Gastrocnemius medialis (tissue), 4 donors: ENCODE results near the gene BAK1. TPM values are rescaled to one million over a fixed set of nuclear protein-coding genes. Genes with fewer than 3 reads are reported as not detected.

Experiments used
- ATAC-seq, 2 donors: fragments of 150-250 bp; one replicate each; pipeline ENCODE4 v1.9.1; 2016
- DNase-seq, 2 donors: peaks; one replicate each; pipeline ENCODE4 v3.0.0-alpha.2; 2019
- H3K27ac ChIP-seq, 4 donors: fragments of 200-600 bp; sonication (generic); 1 replicate in 1 of 4; 2 replicates in 3 of 4; pipeline ENCODE4 v1.5.1; 2016 to 2018; ENCODE audit warnings: mild to moderate bottlenecking in 2 of 4, moderate library complexity in 1 of 4
- H3K27me3 ChIP-seq, 3 donors: fragments of 200-600 bp; sonication (generic) in 2 of 3; 1 replicate in 1 of 3; 2 replicates in 2 of 3; pipeline versions ENCODE4 v1.5.1 to v1.6.0; 2016 to 2019; ENCODE audit warnings: mild to moderate bottlenecking in 1 of 3, moderate library complexity in 1 of 3
- H3K36me3 ChIP-seq, 2 donors: fragments of 200-600 bp; sonication (generic) in 1 of 2; one replicate each; pipeline ENCODE4 v1.5.1; 2017 to 2018
- H3K4me1 ChIP-seq, 2 donors: fragments of 200-600 bp; sonication (generic) in 1 of 2; one replicate each; pipeline ENCODE4 v1.5.1; 2016 to 2017; ENCODE audit warnings: mild to moderate bottlenecking in 2 of 2
- H3K4me3 ChIP-seq, 4 donors: fragments of 200-600 bp; sonication (generic) in 3 of 4; 1 replicate in 1 of 4; 2 replicates in 3 of 4; pipeline ENCODE4 v1.5.1; 2016 to 2019; ENCODE audit warnings: mild to moderate bottlenecking in 2 of 4
- H3K9me3 ChIP-seq, 3 donors: fragments of 200-600 bp; sonication (generic) in 2 of 3; 1 replicate in 1 of 3; 2 replicates in 2 of 3; pipeline ENCODE4 v1.5.1; 2016 to 2019
- CTCF ChIP-seq, 5 experiments: fragments of 450-650 bp in 3 of 5; fragments of 200-600 bp in 2 of 5; sonication (generic) in 2 of 5; IDR thresholded peaks in 4 of 5; conservative IDR thresholded peaks in 1 of 5; 1 replicate in 4 of 5; 2 replicates in 1 of 5; pipeline ENCODE4 v1.5.1; 2016 to 2019; ENCODE audit warnings: antibody characterized with exemption in 5 of 5, mild to moderate bottlenecking in 3 of 5, moderate library complexity in 3 of 5
- POLR2A ChIP-seq, 2 donors: fragments of 450-650 bp; IDR thresholded peaks; one replicate each; pipeline ENCODE4 v1.6.1; 2017; ENCODE audit warnings: antibody characterized with exemption in 2 of 2, mild to moderate bottlenecking in 2 of 2, moderate library complexity in 2 of 2
- in situ Hi-C, 4 donors: fragments of 200-750 bp; cut with MboI; loops; one replicate each; pipeline versions ENCODE4 v1.15.0 to v1.8.0; 2017; ENCODE audit warnings: low sequenced_read_pairs in 4 of 4
- intact Hi-C: fragments of 100-400 bp; cut with DNase I; formaldehyde crosslinking; loops from one replicate; pipeline ENCODE4 v1.15.1; 2023; ENCODE audit warnings: low total_unique reads
- total RNA-seq, 4 donors: library from RNA; depleted of rRNA; stranded (reverse); fragments of >200 nt; gene quantifications; one replicate each; pipeline versions ENCODE4 v1.1.0 to v1.2.3, GENCODE V29; 2016

Gene BAK1
- total RNA-seq, 4 donors from 2014 or later = 5.8 to 11.7 (median 8.2) TPM

- intact Hi-C loops (loop anchor here (5.0 to 10.0 kb wide), 2 partner anchors 117 to 179 kb away; partner anchors contain the start of genes KIFC1 and ZBTB9), in situ Hi-C loops (no loop called here)
- peak; percentile 7 to 23 for ATAC-seq
- no peaks in the 10 kb centered on the region for H3K9me3 ChIP-seq
- peaks cover 10 to 14% of the 10 kb centered on the region in 2 donors for H3K4me1 ChIP-seq
- H3K4me3 ChIP-seq = peak overlapping the region; percentile 81 to 95 (median 94)
- DNase-seq = no peak
- no peak for TF ChIP-seq CTCF (IDR thresholded peaks at IDR 0.05 in 4 of 5, conservative IDR thresholded peaks at IDR 0.05 in 1 of 5)
- H3K36me3 ChIP-seq = peaks cover 0 to 24% of the 10 kb centered on the region in 2 donors
- peak overlapping the region; percentile 88 to 98 (median 92) for H3K27ac ChIP-seq
- no peaks in the 10 kb centered on the region for H3K27me3 ChIP-seq
These were observed 8.3 kb downstream of the BAK1 start for GRCh38 chr6:33571637-33572316.

GRCh38 chr6:33570806-33571636, 9.1 kb downstream of the BAK1 start:
- TF ChIP-seq CTCF (IDR thresholded peaks at IDR 0.05 in 4 of 5, conservative IDR thresholded peaks at IDR 0.05 in 1 of 5) (no peak), POLR2A (IDR thresholded peaks at IDR 0.05) (peak in 1 of 2 donors; percentile 37)
- peak overlapping the region; percentile 81 to 95 (median 94) for H3K4me3 ChIP-seq
- H3K4me1 ChIP-seq = peaks cover 10 to 12% of the 10 kb centered on the region in 2 donors
- ATAC-seq = peak; percentile 92
- peak; percentile 73 to 80 for DNase-seq
- H3K27ac ChIP-seq = peak overlapping the region; percentile 88 to 98 (median 92)
- no peaks in the 10 kb centered on the region for H3K9me3 ChIP-seq
- intact Hi-C loops (loop anchor here (5.0 to 10.0 kb wide), 2 partner anchors 116 to 179 kb away; partner anchors contain the start of genes KIFC1 and ZBTB9), in situ Hi-C loops (no loop called here)
- H3K27me3 ChIP-seq = no peaks in the 10 kb centered on the region
- peaks cover 0 to 24% of the 10 kb centered on the region in 2 donors for H3K36me3 ChIP-seq

GRCh38 chr6:33568826-33569570, 11.1 kb downstream of the BAK1 start:
- no peaks in the 10 kb centered on the region for H3K27me3 ChIP-seq
- intact Hi-C loops (no loop called here), in situ Hi-C loops (no loop called here)
- H3K4me1 ChIP-seq = peaks cover 10 to 12% of the 10 kb centered on the region in 2 donors
- H3K27ac ChIP-seq = no peak overlapping the region
- H3K9me3 ChIP-seq = no peaks in the 10 kb centered on the region
- peaks cover 0 to 3% of the 10 kb centered on the region in 2 donors for H3K36me3 ChIP-seq
- no peak overlapping the region for H3K4me3 ChIP-seq
- TF ChIP-seq CTCF (IDR thresholded peaks at IDR 0.05 in 4 of 5, conservative IDR thresholded peaks at IDR 0.05 in 1 of 5) (no peak), POLR2A (IDR thresholded peaks at IDR 0.05) (no peak)
- DNase-seq (no peak), ATAC-seq (no peak)

- in situ Hi-C loops = no loop called here
- no peak overlapping the region for H3K27ac ChIP-seq
- TF ChIP-seq CTCF (IDR thresholded peaks at IDR 0.05 in 4 of 5, conservative IDR thresholded peaks at IDR 0.05 in 1 of 5) (no peak), POLR2A (IDR thresholded peaks at IDR 0.05) (no peak)
- no peak overlapping the region for H3K4me3 ChIP-seq
- peaks cover 10 to 12% of the 10 kb centered on the region in 2 donors for H3K4me1 ChIP-seq
- no peaks in the 10 kb centered on the region for H3K9me3 ChIP-seq
- no peak for DNase-seq
- H3K36me3 ChIP-seq = no peaks in the 10 kb centered on the region
- no peak for ATAC-seq
- no peaks in the 10 kb centered on the region for H3K27me3 ChIP-seq
- intact Hi-C loops = no loop called here
These were observed 12.2 kb downstream of the BAK1 start for GRCh38 chr6:33567836-33568235.
